Left ventricle myocardium inferior (tissue), 1 donor: Measurements from ENCODE around the gene F7. TPM values are rescaled to one million over a fixed set of nuclear protein-coding genes. Genes with fewer than 3 reads are reported as not detected.

Experiments used
- DNase-seq: peaks from one replicate; pipeline ENCODE4 v3.0.0-alpha.2; 2020
- H3K27ac ChIP-seq: fragments of 200-600 bp; replicated peaks from 2 replicates; pipeline ENCODE4 v1.8.0; 2021
- H3K27me3 ChIP-seq: fragments of 200-600 bp; 2 replicates; pipeline ENCODE4 v1.8.0; 2021; ENCODE audit warnings: low read depth
- H3K36me3 ChIP-seq: fragments of 200-600 bp; 2 replicates; pipeline ENCODE4 v1.8.0; 2021
- H3K4me1 ChIP-seq: fragments of 200-600 bp; 2 replicates; pipeline ENCODE4 v1.8.0; 2021
- H3K4me3 ChIP-seq: fragments of 200-600 bp; 2 replicates; pipeline ENCODE4 v1.8.0; 2021; ENCODE audit warnings: mild to moderate bottlenecking, moderate library complexity
- H3K9me3 ChIP-seq: fragments of 200-600 bp; replicated peaks from 2 replicates; pipeline ENCODE4 v1.8.0; 2021
- intact Hi-C: fragments of 100-400 bp; cut with micrococcal nuclease; formaldehyde crosslinking; loops from one replicate; pipeline ENCODE4 v1.11.0; 2022
- total RNA-seq: library from RNA; stranded (reverse); fragmentation: NEBNext Ultra II Directional; extraction: Animal tissue kit (Norgen Biotek cat#: 25700); gene quantifications from one replicate; pipeline ENCODE4 v1.2.1, GENCODE V29; 2021
- TF ChIP-seq, protein P1 (sequence below): fragments of 200-600 bp; IDR thresholded peaks from 2 replicates; pipeline ENCODE4 v1.8.0; 2021; ENCODE audit warnings: antibody characterized with exemption, mild to moderate bottlenecking, borderline replicate concordance
- donor health status: DM: no; HTN: yes; CAD: no; lungs with severe emphysema.

F7 gene
- total RNA-seq, 1 donor from 2014 or later = not detected

DNA sequence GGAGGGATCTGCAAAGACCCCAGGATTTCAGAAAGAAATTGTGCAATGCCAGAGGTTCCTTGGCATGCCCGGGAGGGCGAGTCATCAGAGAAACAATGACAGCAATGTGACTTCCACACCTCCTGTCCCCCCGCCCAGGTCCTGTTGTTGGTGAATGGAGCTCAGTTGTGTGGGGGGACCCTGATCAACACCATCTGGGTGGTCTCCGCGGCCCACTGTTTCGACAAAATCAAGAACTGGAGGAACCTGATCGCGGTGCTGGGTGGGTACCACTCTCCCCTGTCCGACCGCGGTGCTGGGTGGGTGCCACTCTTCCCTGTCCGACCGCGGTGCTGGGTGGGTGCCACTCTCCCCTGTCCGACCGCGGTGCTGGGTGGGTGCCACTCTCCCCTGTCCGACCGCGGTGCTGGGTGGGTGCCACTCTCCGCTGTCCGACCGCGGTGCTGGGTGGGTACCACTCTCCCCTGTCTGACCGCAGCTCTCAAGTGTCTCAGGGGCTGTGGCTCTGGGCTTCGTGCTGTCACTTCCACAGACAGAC lies 11.8 kb downstream of the F7 start:
- Histone ChIP-seq H3K27ac (no peak overlapping the region), H3K4me3 (no peak overlapping the region), H3K9me3 (no peaks in the 10 kb centered on the region), H3K36me3 (no peaks in the 10 kb centered on the region), H3K4me1 (peaks cover 4% of the 10 kb centered on the region), H3K27me3 (peaks cover 11% of the 10 kb centered on the region)
- intact Hi-C loops = no loop called here
- TF ChIP-seq, protein P1, sequence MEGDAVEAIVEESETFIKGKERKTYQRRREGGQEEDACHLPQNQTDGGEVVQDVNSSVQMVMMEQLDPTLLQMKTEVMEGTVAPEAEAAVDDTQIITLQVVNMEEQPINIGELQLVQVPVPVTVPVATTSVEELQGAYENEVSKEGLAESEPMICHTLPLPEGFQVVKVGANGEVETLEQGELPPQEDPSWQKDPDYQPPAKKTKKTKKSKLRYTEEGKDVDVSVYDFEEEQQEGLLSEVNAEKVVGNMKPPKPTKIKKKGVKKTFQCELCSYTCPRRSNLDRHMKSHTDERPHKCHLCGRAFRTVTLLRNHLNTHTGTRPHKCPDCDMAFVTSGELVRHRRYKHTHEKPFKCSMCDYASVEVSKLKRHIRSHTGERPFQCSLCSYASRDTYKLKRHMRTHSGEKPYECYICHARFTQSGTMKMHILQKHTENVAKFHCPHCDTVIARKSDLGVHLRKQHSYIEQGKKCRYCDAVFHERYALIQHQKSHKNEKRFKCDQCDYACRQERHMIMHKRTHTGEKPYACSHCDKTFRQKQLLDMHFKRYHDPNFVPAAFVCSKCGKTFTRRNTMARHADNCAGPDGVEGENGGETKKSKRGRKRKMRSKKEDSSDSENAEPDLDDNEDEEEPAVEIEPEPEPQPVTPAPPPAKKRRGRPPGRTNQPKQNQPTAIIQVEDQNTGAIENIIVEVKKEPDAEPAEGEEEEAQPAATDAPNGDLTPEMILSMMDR = no peak
- DNase-seq = no peak

DNA sequence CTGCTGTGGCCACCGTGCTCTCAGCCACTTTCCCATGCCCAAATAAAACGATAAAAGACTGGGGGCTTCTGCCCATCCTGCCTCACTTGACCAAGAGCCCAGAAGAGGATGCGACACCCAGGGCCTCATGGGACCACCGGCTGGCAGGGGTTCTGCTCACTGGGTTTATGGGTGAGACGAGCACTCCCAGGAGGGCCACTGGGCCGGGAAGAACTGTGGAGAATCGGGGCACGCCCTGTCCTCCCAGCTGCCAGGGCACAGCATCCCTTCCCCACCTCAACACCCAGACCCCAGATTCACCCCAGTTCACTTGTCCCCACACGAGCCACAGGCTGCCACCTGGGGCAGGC lies 12.3 kb downstream of the F7 start:
- TF ChIP-seq, protein P1 = no peak
- intact Hi-C loops = no loop called here
- Histone ChIP-seq H3K27ac (no peak overlapping the region), H3K36me3 (no peaks in the 10 kb centered on the region), H3K4me1 (peaks cover 7% of the 10 kb centered on the region), H3K4me3 (no peak overlapping the region), H3K27me3 (peaks cover 11% of the 10 kb centered on the region), H3K9me3 (no peaks in the 10 kb centered on the region)
- DNase-seq = no peak

DNA sequence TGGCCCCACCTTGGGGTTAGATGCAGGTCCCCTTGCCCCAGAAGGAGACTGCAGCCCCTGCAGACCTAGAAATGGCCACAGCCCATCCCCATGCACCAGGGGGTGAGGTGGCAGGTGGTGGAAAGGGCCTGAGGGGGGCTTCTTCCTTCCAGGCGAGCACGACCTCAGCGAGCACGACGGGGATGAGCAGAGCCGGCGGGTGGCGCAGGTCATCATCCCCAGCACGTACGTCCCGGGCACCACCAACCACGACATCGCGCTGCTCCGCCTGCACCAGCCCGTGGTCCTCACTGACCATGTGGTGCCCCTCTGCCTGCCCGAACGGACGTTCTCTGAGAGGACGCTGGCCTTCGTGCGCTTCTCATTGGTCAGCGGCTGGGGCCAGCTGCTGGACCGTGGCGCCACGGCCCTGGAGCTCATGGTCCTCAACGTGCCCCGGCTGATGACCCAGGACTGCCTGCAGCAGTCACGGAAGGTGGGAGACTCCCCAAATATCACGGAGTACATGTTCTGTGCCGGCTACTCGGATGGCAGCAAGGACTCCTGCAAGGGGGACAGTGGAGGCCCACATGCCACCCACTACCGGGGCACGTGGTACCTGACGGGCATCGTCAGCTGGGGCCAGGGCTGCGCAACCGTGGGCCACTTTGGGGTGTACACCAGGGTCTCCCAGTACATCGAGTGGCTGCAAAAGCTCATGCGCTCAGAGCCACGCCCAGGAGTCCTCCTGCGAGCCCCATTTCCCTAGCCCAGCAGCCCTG lies 12.8 kb downstream of the F7 start:
- TF ChIP-seq, protein P1 = no peak
- Histone ChIP-seq H3K27me3 (peaks cover 7% of the 10 kb centered on the region), H3K27ac (no peak overlapping the region), H3K4me1 (peaks cover 12% of the 10 kb centered on the region), H3K9me3 (no peaks in the 10 kb centered on the region), H3K36me3 (no peaks in the 10 kb centered on the region), H3K4me3 (no peak overlapping the region)
- intact Hi-C loops = no loop called here
- DNase-seq = no peak

DNA sequence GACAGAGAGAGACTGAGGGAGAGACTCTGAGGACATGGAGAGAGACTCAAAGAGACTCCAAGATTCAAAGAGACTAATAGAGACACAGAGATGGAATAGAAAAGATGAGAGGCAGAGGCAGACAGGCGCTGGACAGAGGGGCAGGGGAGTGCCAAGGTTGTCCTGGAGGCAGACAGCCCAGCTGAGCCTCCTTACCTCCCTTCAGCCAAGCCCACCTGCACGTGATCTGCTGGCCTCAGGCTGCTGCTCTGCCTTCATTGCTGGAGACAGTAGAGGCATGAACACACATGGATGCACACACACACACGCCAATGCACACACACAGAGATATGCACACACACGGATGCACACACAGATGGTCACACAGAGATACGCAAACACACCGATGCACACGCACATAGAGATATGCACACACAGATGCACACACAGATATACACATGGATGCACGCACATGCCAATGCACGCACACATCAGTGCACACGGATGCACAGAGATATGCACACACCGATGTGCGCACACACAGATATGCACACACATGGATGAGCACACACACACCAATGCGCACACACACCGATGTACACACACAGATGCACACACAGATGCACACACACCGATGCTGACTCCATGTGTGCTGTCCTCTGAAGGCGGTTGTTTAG lies 13.7 kb downstream of the F7 start:
- intact Hi-C loops = no loop called here
- Histone ChIP-seq H3K27ac (no peak overlapping the region), H3K4me1 (peaks cover 12% of the 10 kb centered on the region), H3K27me3 (peaks cover 4% of the 10 kb centered on the region), H3K36me3 (no peaks in the 10 kb centered on the region), H3K9me3 (no peaks in the 10 kb centered on the region), H3K4me3 (no peak overlapping the region)
- TF ChIP-seq, protein P1 = no peak
- no peak for DNase-seq

DNA sequence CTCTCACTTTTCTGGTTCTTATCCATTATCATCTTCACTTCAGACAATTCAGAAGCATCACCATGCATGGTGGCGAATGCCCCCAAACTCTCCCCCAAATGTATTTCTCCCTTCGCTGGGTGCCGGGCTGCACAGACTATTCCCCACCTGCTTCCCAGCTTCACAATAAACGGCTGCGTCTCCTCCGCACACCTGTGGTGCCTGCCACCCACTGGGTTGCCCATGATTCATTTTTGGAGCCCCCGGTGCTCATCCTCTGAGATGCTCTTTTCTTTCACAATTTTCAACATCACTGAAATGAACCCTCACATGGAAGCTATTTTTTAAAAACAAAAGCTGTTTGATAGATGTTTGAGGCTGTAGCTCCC lies 14.2 kb downstream of the F7 start:
- no peak for DNase-seq
- no peak overlapping the region for H3K4me3 ChIP-seq
- no peaks in the 10 kb centered on the region for H3K9me3 ChIP-seq
- TF ChIP-seq, protein P1 = no peak
- intact Hi-C loops = no loop called here
- no peaks in the 10 kb centered on the region for H3K36me3 ChIP-seq
- H3K4me1 ChIP-seq = peaks cover 12% of the 10 kb centered on the region
- H3K27ac ChIP-seq = no peak overlapping the region
- H3K27me3 ChIP-seq = peaks cover 2% of the 10 kb centered on the region
